Measurements from ENCODE around the gene MOV10L1.
"Not testable (repeated sequence)": the region's sequence is repeated elsewhere in the genome, so short reads cannot be mapped to it uniquely, and the experiment has no call there.

MOV10L1 gene

GRCh38 chr22:50105208-50106100 lies 15.6 kb downstream of the MOV10L1 start:
- DNase-seq (ENCODE audit: low read depth) = no peak

GRCh38 chr22:50107529-50107928 lies 17.7 kb downstream of the MOV10L1 start:
- no peak for DNase-seq (ENCODE audit: low read depth)

GRCh38 chr22:50111056-50111455 lies 21.2 kb downstream of the MOV10L1 start:
- DNase-seq (ENCODE audit: low read depth) = no peak

GRCh38 chr22:50112151-50113118 lies 22.6 kb downstream of the MOV10L1 start:
- DNase-seq (ENCODE audit: low read depth) = no peak

- no peak for DNase-seq (ENCODE audit: low read depth)
These were observed 24.6 kb downstream of the MOV10L1 start for GRCh38 chr22:50114221-50115021.

GRCh38 chr22:50115693-50116092 lies 25.9 kb downstream of the MOV10L1 start:
- no peak for DNase-seq (ENCODE audit: low read depth)

- DNase-seq (ENCODE audit: low read depth) = no peak
These were observed 27.5 kb downstream of the MOV10L1 start for GRCh38 chr22:50117168-50117762.

- DNase-seq (ENCODE audit: low read depth) = no peak
These were observed 28.3 kb downstream of the MOV10L1 start for GRCh38 chr22:50118129-50118528.

- no peak for DNase-seq (ENCODE audit: low read depth)
These were observed 28.9 kb downstream of the MOV10L1 start for GRCh38 chr22:50118557-50119168.

- DNase-seq (ENCODE audit: low read depth) = no peak
These were observed 29.5 kb downstream of the MOV10L1 start for GRCh38 chr22:50119169-50119767.

GRCh38 chr22:50119768-50120251 lies 30.0 kb downstream of the MOV10L1 start:
- DNase-seq (ENCODE audit: low read depth) = no peak

- DNase-seq (ENCODE audit: low read depth) = no peak
These were observed 31.5 kb downstream of the MOV10L1 start for GRCh38 chr22:50121202-50121740.

- DNase-seq (ENCODE audit: low read depth) = no peak
These were observed 33.3 kb downstream of the MOV10L1 start for GRCh38 chr22:50123119-50123518.

- no peak for DNase-seq (ENCODE audit: low read depth)
These were observed 35.2 kb downstream of the MOV10L1 start for GRCh38 chr22:50125029-50125428.

- DNase-seq (ENCODE audit: low read depth) = no peak
These were observed 39.4 kb downstream of the MOV10L1 start for GRCh38 chr22:50129121-50129736.

- DNase-seq (ENCODE audit: low read depth) = no peak
These were observed 42.1 kb downstream of the MOV10L1 start for GRCh38 chr22:50131894-50132293.

- DNase-seq (ENCODE audit: low read depth) = no peak
These were observed 44.7 kb downstream of the MOV10L1 start for GRCh38 chr22:50134481-50134880.

GRCh38 chr22:50136581-50137015 lies 46.8 kb downstream of the MOV10L1 start:
- no peak for DNase-seq (ENCODE audit: low read depth)

- not testable (repeated sequence) for DNase-seq (ENCODE audit: low read depth)
These were observed 47.5 kb downstream of the MOV10L1 start for GRCh38 chr22:50137277-50137676.

- DNase-seq (ENCODE audit: low read depth) = no peak
These were observed 48.2 kb downstream of the MOV10L1 start for GRCh38 chr22:50138041-50138440.
